Osteoblast (primary cell): ENCODE data around the gene G0S2. TPM values are rescaled to one million over a fixed set of nuclear protein-coding genes. Genes with fewer than 3 reads are reported as not detected.
A peak's percentile ranks its signal among the peaks of the same experiment; 100 is the strongest.

Experiments used
- DNase-seq: peaks from one replicate; pipeline ENCODE4 v3.0.0; 2011; ENCODE audit warnings: low spot score, mixed read lengths; ENCODE audit not compliant: insufficient read length; ENCODE audit errors: missing footprints
- H2AFZ ChIP-seq: 2 replicates; pipeline ENCODE4 v1.6.0; 2011; ENCODE audit warnings: mild to moderate bottlenecking, low read length
- H3K27ac ChIP-seq: 2 replicates; pipeline ENCODE4 v1.5.1; 2011; ENCODE audit warnings: mild to moderate bottlenecking, low read depth, low read length, moderate library complexity
- H3K27me3 ChIP-seq: 2 replicates; pipeline ENCODE4 v1.6.0; 2012; ENCODE audit warnings: mild to moderate bottlenecking, control low read depth, inconsistent platforms, low read length, moderate library complexity; ENCODE audit not compliant: insufficient read depth
- H3K36me3 ChIP-seq: 2 replicates; pipeline ENCODE4 v1.5.1; 2011; ENCODE audit warnings: mild to moderate bottlenecking, low read length, control low read depth, moderate library complexity; ENCODE audit not compliant: insufficient read depth
- H3K4me1 ChIP-seq: 2 replicates; pipeline ENCODE4 v1.5.1; 2011; ENCODE audit warnings: mild to moderate bottlenecking, low read length, control low read depth, moderate library complexity; ENCODE audit not compliant: insufficient read depth
- H3K4me2 ChIP-seq: 2 replicates; pipeline ENCODE4 v1.6.0; 2011; ENCODE audit warnings: mild to moderate bottlenecking, low read length; ENCODE audit not compliant: insufficient read depth
- H3K4me3 ChIP-seq: fragments of 200-600 bp; sonication (generic); 3 replicates; pipeline ENCODE4 v1.5.1; 2012; ENCODE audit warnings: mild to moderate bottlenecking, low read length, inconsistent platforms; ENCODE audit not compliant: insufficient read depth
- H3K79me2 ChIP-seq: 2 replicates; pipeline ENCODE4 v1.6.0; 2012; ENCODE audit warnings: mild to moderate bottlenecking, low read length, control low read depth, inconsistent platforms; ENCODE audit not compliant: insufficient read depth
- H3K9me3 ChIP-seq: 2 replicates; pipeline ENCODE4 v1.5.1; 2011; ENCODE audit warnings: low read depth, low read length, control low read depth
- H4K20me1 ChIP-seq: 2 replicates; pipeline ENCODE4 v1.6.0; 2012; ENCODE audit warnings: mild to moderate bottlenecking, low read length, control low read depth; ENCODE audit not compliant: insufficient read depth
- CTCF ChIP-seq: IDR thresholded peaks from 2 replicates; pipeline ENCODE4 v1.5.1; 2011; ENCODE audit warnings: mild to moderate bottlenecking, low read depth, low read length, moderate library complexity; ENCODE audit errors: extremely low read depth
- total RNA-seq: library from RNA; depleted of rRNA; stranded (reverse); fragments of >200 nt; gene quantifications from 2 replicates; pipeline ENCODE4 v1.2.3, GENCODE V29; 2012

The G0S2 gene
- total RNA-seq, 1 donor: 10.5 TPM

GRCh38 chr1:209652873-209653401 is 22.3 kb upstream of the G0S2 start:
- H2AFZ ChIP-seq: no peak overlapping the region
- H3K27ac ChIP-seq: no peak overlapping the region
- no peaks in the 10 kb centered on the region for H3K27me3 ChIP-seq
- no peaks in the 10 kb centered on the region for H3K79me2 ChIP-seq
- H3K4me3 ChIP-seq: no peak overlapping the region
- no peak for TF ChIP-seq CTCF
- H3K36me3 ChIP-seq: no peaks in the 10 kb centered on the region
- H3K9me3 ChIP-seq: no peaks in the 10 kb centered on the region
- H4K20me1 ChIP-seq: no peaks in the 10 kb centered on the region
- peak; percentile 82 for DNase-seq
- peaks cover 46% of the 10 kb centered on the region for H3K4me1 ChIP-seq
- H3K4me2 ChIP-seq: no peak overlapping the region

GRCh38 chr1:209653915-209654351 is 21.3 kb upstream of the G0S2 start:
- no peak overlapping the region for H3K4me2 ChIP-seq
- no peak overlapping the region for H3K4me3 ChIP-seq
- H3K4me1 ChIP-seq: peaks cover 36% of the 10 kb centered on the region
- H3K79me2 ChIP-seq: no peaks in the 10 kb centered on the region
- H3K9me3 ChIP-seq: no peaks in the 10 kb centered on the region
- H2AFZ ChIP-seq: no peak overlapping the region
- TF ChIP-seq CTCF: no peak
- no peak overlapping the region for H3K27ac ChIP-seq
- no peak for DNase-seq
- no peaks in the 10 kb centered on the region for H3K36me3 ChIP-seq
- H3K27me3 ChIP-seq: no peaks in the 10 kb centered on the region
- H4K20me1 ChIP-seq: no peaks in the 10 kb centered on the region

- no peak overlapping the region for H3K4me3 ChIP-seq
- no peak overlapping the region for H3K27ac ChIP-seq
- no peaks in the 10 kb centered on the region for H4K20me1 ChIP-seq
- no peaks in the 10 kb centered on the region for H3K79me2 ChIP-seq
- H2AFZ ChIP-seq: no peak overlapping the region
- H3K9me3 ChIP-seq: no peaks in the 10 kb centered on the region
- H3K4me2 ChIP-seq: no peak overlapping the region
- H3K4me1 ChIP-seq: peaks cover 24% of the 10 kb centered on the region
- no peak for DNase-seq
- H3K27me3 ChIP-seq: no peaks in the 10 kb centered on the region
- H3K36me3 ChIP-seq: no peaks in the 10 kb centered on the region
- TF ChIP-seq CTCF: no peak
Measured at GRCh38 chr1:209655411-209656231, 19.6 kb upstream of the G0S2 start.

- H3K79me2 ChIP-seq: no peaks in the 10 kb centered on the region
- H3K27ac ChIP-seq: peak overlapping the region; percentile 43
- H3K36me3 ChIP-seq: no peaks in the 10 kb centered on the region
- no peak overlapping the region for H3K4me3 ChIP-seq
- H2AFZ ChIP-seq: no peak overlapping the region
- H3K4me2 ChIP-seq: no peak overlapping the region
- H3K4me1 ChIP-seq: peaks cover 15% of the 10 kb centered on the region
- no peaks in the 10 kb centered on the region for H3K9me3 ChIP-seq
- no peak for DNase-seq
- no peaks in the 10 kb centered on the region for H4K20me1 ChIP-seq
- no peak for TF ChIP-seq CTCF
- no peaks in the 10 kb centered on the region for H3K27me3 ChIP-seq
Measured at GRCh38 chr1:209657140-209657879, 17.9 kb upstream of the G0S2 start.
